ENCODE data around the gene SULT1E1. TPM values are rescaled to one million over a fixed set of nuclear protein-coding genes. Genes with fewer than 3 reads are reported as not detected.
A peak's percentile ranks its signal among the peaks of the same experiment; 100 is the strongest.

The SULT1E1 gene
- total and polyA plus RNA-seq, 10 of the 15 experiments (the other 5 are each of a cell fraction or from before 2014, with no cell fraction given) = not detected

DNA sequence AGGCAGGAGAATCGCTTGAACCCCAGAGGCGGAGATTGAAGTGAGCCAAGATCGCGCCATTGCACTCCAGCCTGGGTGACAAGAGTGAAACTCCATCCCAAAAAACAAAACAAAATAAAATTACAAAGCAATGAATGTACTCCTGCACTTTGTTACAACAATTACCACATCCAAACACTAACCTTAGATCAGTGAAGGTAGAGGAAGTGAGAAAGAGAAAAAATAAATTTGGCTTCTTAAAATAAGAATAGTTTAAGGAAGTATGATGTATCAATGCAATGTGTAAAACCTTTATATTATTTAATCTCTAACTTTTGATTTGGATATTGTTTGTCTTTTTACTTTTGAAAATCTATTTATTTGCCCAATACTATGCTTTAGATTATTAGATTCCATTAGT, 49.2 kb upstream of the SULT1E1 start:
- ChIA-PET POLR2A (no interaction called here), CTCF (no interaction called here), RAD21 (ENCODE audit: unreplicated experiment) (interaction anchor here (1.7 kb wide), 1 partner anchor 274 kb away, joined by 5 read pairs; no protein-coding TSS in a partner anchor), SMC1A (ENCODE audit: uncharacterized antibody, unreplicated experiment) (no interaction called here)
- no peak for DNase-seq (ENCODE audit: low read depth, low spot score)
- in situ Hi-C loops (cut with MboI) (no loop called here), intact Hi-C loops (cut with micrococcal nuclease; ENCODE audit: unreplicated experiment) (no loop called here)
- no peak overlapping the region for H3K4me2 ChIP-seq (ENCODE audit: control insufficient read depth, insufficient read depth)
- H3K27me3 ChIP-seq (replicated peaks in 1 of 2; ENCODE audit: control insufficient read depth in 2 of 2, insufficient read depth in 2 of 2, low read length in 1 of 2) = no peaks in the 10 kb centered on the region; a peak in 1 of 4 replicates
- H3K36me3 ChIP-seq (ENCODE audit: control insufficient read depth in 2 of 2, insufficient read depth in 2 of 2, low read length in 1 of 2) = no peaks in the 10 kb centered on the region
- no peak for FAIRE-seq
- H3K9me3 ChIP-seq (replicated peaks; ENCODE audit: control insufficient read depth, insufficient read depth, low read length) = no peaks in the 10 kb centered on the region
- no peak overlapping the region for H2AFZ ChIP-seq (ENCODE audit: control insufficient read depth, low read depth, low read length)
- 81% methylated on average over 4 of the region's 4 CpGs for WGBS (ENCODE audit: insufficient coverage, insufficient replicate concordance, low lambda C conversion rate, missing lambda C conversion rate)
- no TSS peak for BruUV-seq (replicated peaks)
- no peaks in the 10 kb centered on the region for H4K20me1 ChIP-seq (ENCODE audit: control insufficient read depth, insufficient read depth)
- no peak overlapping the region for H3K4me3 ChIP-seq
- no peaks in the 10 kb centered on the region for H3K79me2 ChIP-seq (ENCODE audit: control insufficient read depth, insufficient read depth, low read length)
- H3K4me1 ChIP-seq (ENCODE audit: control insufficient read depth, insufficient read depth, low read length) = peaks cover 7% of the 10 kb centered on the region; the same call in 1 of the 2 replicates
- no peak overlapping the region for H3K27ac ChIP-seq (ENCODE audit: control insufficient read depth, insufficient read depth)
- H3K9ac ChIP-seq (ENCODE audit: control insufficient read depth, insufficient read depth, low read length) = no peak overlapping the region
- ATAC-seq = peak; percentile 70
- TF ChIP-seq SUPT20H (IDR thresholded peaks at IDR 0.05; ENCODE audit: borderline replicate concordance, control insufficient read depth, low read depth, low read length) (no peak), MTA3 (IDR thresholded peaks at IDR 0.05; ENCODE audit: borderline replicate concordance, low read length) (no peak), TCF3 (IDR thresholded peaks at IDR 0.05; ENCODE audit: borderline replicate concordance, insufficient read depth, low read depth, low read length) (no peak), RUNX3 (IDR thresholded peaks at IDR 0.05; ENCODE audit: low read length) (peak; percentile 30; the same call in 1 of the 2 replicates), RB1 (IDR thresholded peaks at IDR 0.05; ENCODE audit: borderline replicate concordance) (no peak), SPI1 (IDR thresholded peaks at IDR 0.05; ENCODE audit: borderline replicate concordance, insufficient read depth, low read depth, low read length) (peak; percentile 56), NFIC (IDR thresholded peaks at IDR 0.05; ENCODE audit: low read depth, low read length) (peak; percentile 42; the same call in 1 of the 2 replicates), KAT2A (conservative IDR thresholded peaks at IDR 0.05; ENCODE audit: control insufficient read depth, low read depth, low read length) (no peak), MTA2 (IDR thresholded peaks at IDR 0.05; ENCODE audit: low read depth) (0 out of 2 replicates have a peak, but pooled peaks have one; percentile 14)
- TF ChIP-seq, protein P1, sequence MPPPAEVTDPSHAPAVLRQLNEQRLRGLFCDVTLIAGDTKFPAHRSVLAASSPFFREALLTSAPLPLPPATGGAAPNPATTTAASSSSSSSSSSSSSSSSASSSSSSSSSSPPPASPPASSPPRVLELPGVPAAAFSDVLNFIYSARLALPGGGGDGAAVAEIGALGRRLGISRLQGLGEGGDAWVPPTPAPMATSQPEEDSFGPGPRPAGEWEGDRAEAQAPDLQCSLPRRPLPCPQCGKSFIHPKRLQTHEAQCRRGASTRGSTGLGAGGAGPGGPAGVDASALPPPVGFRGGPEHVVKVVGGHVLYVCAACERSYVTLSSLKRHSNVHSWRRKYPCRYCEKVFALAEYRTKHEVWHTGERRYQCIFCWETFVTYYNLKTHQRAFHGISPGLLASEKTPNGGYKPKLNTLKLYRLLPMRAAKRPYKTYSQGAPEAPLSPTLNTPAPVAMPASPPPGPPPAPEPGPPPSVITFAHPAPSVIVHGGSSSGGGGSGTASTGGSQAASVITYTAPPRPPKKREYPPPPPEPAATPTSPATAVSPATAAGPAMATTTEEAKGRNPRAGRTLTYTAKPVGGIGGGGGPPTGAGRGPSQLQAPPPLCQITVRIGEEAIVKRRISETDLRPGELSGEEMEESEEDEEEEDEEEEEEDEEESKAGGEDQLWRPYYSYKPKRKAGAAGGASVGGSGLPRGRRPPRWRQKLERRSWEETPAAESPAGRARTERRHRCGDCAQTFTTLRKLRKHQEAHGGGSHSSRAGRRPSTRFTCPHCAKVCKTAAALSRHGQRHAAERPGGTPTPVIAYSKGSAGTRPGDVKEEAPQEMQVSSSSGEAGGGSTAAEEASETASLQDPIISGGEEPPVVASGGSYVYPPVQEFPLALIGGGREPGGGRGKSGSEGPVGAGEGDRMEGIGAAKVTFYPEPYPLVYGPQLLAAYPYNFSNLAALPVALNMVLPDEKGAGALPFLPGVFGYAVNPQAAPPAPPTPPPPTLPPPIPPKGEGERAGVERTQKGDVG (CRISPR knock-in tag; IDR thresholded peaks at IDR 0.05) = no peak
- TF ChIP-seq, protein P2, sequence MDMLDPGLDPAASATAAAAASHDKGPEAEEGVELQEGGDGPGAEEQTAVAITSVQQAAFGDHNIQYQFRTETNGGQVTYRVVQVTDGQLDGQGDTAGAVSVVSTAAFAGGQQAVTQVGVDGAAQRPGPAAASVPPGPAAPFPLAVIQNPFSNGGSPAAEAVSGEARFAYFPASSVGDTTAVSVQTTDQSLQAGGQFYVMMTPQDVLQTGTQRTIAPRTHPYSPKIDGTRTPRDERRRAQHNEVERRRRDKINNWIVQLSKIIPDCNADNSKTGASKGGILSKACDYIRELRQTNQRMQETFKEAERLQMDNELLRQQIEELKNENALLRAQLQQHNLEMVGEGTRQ (IDR thresholded peaks at IDR 0.05; ENCODE audit: borderline replicate concordance, low read depth, low read length) = no peak
- TF ChIP-seq, protein P3, sequence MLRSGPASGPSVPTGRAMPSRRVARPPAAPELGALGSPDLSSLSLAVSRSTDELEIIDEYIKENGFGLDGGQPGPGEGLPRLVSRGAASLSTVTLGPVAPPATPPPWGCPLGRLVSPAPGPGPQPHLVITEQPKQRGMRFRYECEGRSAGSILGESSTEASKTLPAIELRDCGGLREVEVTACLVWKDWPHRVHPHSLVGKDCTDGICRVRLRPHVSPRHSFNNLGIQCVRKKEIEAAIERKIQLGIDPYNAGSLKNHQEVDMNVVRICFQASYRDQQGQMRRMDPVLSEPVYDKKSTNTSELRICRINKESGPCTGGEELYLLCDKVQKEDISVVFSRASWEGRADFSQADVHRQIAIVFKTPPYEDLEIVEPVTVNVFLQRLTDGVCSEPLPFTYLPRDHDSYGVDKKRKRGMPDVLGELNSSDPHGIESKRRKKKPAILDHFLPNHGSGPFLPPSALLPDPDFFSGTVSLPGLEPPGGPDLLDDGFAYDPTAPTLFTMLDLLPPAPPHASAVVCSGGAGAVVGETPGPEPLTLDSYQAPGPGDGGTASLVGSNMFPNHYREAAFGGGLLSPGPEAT (IDR thresholded peaks at IDR 0.05; ENCODE audit: low read depth) = no peak
- TF ChIP-seq, protein P4, sequence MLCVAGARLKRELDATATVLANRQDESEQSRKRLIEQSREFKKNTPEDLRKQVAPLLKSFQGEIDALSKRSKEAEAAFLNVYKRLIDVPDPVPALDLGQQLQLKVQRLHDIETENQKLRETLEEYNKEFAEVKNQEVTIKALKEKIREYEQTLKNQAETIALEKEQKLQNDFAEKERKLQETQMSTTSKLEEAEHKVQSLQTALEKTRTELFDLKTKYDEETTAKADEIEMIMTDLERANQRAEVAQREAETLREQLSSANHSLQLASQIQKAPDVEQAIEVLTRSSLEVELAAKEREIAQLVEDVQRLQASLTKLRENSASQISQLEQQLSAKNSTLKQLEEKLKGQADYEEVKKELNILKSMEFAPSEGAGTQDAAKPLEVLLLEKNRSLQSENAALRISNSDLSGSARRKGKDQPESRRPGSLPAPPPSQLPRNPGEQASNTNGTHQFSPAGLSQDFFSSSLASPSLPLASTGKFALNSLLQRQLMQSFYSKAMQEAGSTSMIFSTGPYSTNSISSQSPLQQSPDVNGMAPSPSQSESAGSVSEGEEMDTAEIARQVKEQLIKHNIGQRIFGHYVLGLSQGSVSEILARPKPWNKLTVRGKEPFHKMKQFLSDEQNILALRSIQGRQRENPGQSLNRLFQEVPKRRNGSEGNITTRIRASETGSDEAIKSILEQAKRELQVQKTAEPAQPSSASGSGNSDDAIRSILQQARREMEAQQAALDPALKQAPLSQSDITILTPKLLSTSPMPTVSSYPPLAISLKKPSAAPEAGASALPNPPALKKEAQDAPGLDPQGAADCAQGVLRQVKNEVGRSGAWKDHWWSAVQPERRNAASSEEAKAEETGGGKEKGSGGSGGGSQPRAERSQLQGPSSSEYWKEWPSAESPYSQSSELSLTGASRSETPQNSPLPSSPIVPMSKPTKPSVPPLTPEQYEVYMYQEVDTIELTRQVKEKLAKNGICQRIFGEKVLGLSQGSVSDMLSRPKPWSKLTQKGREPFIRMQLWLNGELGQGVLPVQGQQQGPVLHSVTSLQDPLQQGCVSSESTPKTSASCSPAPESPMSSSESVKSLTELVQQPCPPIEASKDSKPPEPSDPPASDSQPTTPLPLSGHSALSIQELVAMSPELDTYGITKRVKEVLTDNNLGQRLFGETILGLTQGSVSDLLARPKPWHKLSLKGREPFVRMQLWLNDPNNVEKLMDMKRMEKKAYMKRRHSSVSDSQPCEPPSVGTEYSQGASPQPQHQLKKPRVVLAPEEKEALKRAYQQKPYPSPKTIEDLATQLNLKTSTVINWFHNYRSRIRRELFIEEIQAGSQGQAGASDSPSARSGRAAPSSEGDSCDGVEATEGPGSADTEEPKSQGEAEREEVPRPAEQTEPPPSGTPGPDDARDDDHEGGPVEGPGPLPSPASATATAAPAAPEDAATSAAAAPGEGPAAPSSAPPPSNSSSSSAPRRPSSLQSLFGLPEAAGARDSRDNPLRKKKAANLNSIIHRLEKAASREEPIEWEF (IDR thresholded peaks at IDR 0.05; ENCODE audit: insufficient replicate concordance, low read depth, low read length) = no peak

Data from GM12878 (cell line).